Gastroesophageal sphincter (tissue), 4 donors: Measurements from ENCODE around the gene TNNI3K. TPM values are rescaled to one million over a fixed set of nuclear protein-coding genes. Genes with fewer than 3 reads are reported as not detected.

Experiments
- ATAC-seq: fragments of 150-250 bp; one replicate; pipeline ENCODE4 v1.9.1; 2016; ENCODE audit warnings: mild to moderate bottlenecking, moderate library complexity
- H3K27ac ChIP-seq, 4 donors: fragments of 200-600 bp; sonication (generic) in 3 of 4; 1 replicate in 3 of 4; 2 replicates in 1 of 4; pipeline ENCODE4 v1.5.1; 2016 to 2019
- H3K27me3 ChIP-seq: fragments of 200-600 bp; sonication (generic); one replicate; pipeline ENCODE4 v1.5.1; 2019
- H3K36me3 ChIP-seq, 2 donors: fragments of 200-600 bp; sonication (generic); one replicate each; pipeline ENCODE4 v1.5.1; 2019; ENCODE audit warnings: control low read depth in 1 of 2
- H3K4me1 ChIP-seq, 3 donors: fragments of 200-600 bp; sonication (generic); 1 replicate in 2 of 3; 2 replicates in 1 of 3; pipeline ENCODE4 v1.5.1; 2016 to 2019; ENCODE audit warnings: control low read depth in 2 of 3
- H3K4me3 ChIP-seq, 2 donors: fragments of 200-600 bp; sonication (generic); one replicate each; pipeline ENCODE4 v1.5.1; 2019; ENCODE audit warnings: mild to moderate bottlenecking in 1 of 2, moderate library complexity in 1 of 2
- H3K9me3 ChIP-seq, 3 donors: fragments of 200-600 bp; sonication (generic); one replicate each; pipeline ENCODE4 v1.5.1; 2017 to 2019; ENCODE audit warnings: control low read depth in 2 of 3
- EP300 ChIP-seq: sonication (generic); formaldehyde crosslinking; IDR thresholded peaks from one replicate; pipeline ENCODE4 v1.6.1; 2017; ENCODE audit warnings: antibody characterized with exemption, mild to moderate bottlenecking
- POLR2A ChIP-seq, 2 donors: fragments of 450-650 bp; IDR thresholded peaks; one replicate each; pipeline ENCODE4 v1.6.1; 2017; ENCODE audit warnings: antibody characterized with exemption in 2 of 2, mild to moderate bottlenecking in 2 of 2, moderate library complexity in 1 of 2
- POLR2AphosphoS5 ChIP-seq: sonication (generic); formaldehyde crosslinking; IDR thresholded peaks from one replicate; pipeline ENCODE4 v1.6.1; 2017; ENCODE audit warnings: antibody characterized with exemption
- WGBS, 2 donors: methylation state at CpG; one replicate each; pipeline ENCODE4 v1.1.5; 2018; ENCODE audit warnings: low coverage in 1 of 2; 5-methylcytosine and 5-hydroxymethylcytosine counted together
- total RNA-seq, 4 donors: library from RNA; depleted of rRNA; stranded (reverse); fragments of >200 nt; gene quantifications; one replicate each; pipeline ENCODE4 v1.1.0, GENCODE V29; 2016
- TF ChIP-seq, protein P1 (sequence below), 4 experiments: fragments of 200-600 bp in 2 of 4; fragments of 450-650 bp in 2 of 4; sonication (generic) in 1 of 4; IDR thresholded peaks; one replicate each; pipeline ENCODE4 v1.5.1; 2017 to 2019; ENCODE audit warnings: antibody characterized with exemption in 4 of 4, mild to moderate bottlenecking in 2 of 4, moderate library complexity in 2 of 4

The TNNI3K gene
- total RNA-seq, 4 donors from 2014 or later: 0.32 to 3.9 (median 2.9) TPM

DNA sequence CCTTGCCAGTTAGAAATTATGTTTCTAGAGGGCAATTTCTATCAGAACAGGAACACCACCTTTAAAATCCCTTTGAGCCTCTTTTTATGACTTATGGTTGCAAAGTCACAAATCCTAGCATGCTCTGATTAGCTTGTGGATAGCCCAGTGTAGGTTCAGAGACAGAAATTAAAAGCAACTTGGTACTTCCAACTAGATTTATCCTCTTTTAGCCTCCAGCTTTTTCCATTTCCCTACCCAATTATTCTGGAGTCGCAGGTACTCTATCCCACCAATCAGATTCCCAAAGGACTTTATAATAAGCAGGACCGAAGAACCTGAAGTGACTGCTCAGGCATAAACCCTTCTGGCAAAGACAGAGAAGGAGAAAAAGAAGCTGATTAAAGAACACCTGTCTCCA, 310.6 kb downstream of the TNNI3K start:
- no peak for TF ChIP-seq EP300
- no peak for TF ChIP-seq POLR2AphosphoS5
- no peak for TF ChIP-seq POLR2A (IDR thresholded peaks at IDR 0.05)
- TF ChIP-seq, protein P1, sequence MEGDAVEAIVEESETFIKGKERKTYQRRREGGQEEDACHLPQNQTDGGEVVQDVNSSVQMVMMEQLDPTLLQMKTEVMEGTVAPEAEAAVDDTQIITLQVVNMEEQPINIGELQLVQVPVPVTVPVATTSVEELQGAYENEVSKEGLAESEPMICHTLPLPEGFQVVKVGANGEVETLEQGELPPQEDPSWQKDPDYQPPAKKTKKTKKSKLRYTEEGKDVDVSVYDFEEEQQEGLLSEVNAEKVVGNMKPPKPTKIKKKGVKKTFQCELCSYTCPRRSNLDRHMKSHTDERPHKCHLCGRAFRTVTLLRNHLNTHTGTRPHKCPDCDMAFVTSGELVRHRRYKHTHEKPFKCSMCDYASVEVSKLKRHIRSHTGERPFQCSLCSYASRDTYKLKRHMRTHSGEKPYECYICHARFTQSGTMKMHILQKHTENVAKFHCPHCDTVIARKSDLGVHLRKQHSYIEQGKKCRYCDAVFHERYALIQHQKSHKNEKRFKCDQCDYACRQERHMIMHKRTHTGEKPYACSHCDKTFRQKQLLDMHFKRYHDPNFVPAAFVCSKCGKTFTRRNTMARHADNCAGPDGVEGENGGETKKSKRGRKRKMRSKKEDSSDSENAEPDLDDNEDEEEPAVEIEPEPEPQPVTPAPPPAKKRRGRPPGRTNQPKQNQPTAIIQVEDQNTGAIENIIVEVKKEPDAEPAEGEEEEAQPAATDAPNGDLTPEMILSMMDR (IDR thresholded peaks at IDR 0.05): no peak
- Histone ChIP-seq H3K27ac (no peak overlapping the region), H3K4me1 (no peaks in the 10 kb centered on the region), H3K4me3 (no peak overlapping the region), H3K36me3 (no peaks in the 10 kb centered on the region), H3K9me3 (no peaks in the 10 kb centered on the region), H3K27me3 (no peaks in the 10 kb centered on the region)
- no peak for ATAC-seq
- WGBS, 2 donors: 95 to 100% methylated on average over 2 of the region's 2 CpGs

DNA sequence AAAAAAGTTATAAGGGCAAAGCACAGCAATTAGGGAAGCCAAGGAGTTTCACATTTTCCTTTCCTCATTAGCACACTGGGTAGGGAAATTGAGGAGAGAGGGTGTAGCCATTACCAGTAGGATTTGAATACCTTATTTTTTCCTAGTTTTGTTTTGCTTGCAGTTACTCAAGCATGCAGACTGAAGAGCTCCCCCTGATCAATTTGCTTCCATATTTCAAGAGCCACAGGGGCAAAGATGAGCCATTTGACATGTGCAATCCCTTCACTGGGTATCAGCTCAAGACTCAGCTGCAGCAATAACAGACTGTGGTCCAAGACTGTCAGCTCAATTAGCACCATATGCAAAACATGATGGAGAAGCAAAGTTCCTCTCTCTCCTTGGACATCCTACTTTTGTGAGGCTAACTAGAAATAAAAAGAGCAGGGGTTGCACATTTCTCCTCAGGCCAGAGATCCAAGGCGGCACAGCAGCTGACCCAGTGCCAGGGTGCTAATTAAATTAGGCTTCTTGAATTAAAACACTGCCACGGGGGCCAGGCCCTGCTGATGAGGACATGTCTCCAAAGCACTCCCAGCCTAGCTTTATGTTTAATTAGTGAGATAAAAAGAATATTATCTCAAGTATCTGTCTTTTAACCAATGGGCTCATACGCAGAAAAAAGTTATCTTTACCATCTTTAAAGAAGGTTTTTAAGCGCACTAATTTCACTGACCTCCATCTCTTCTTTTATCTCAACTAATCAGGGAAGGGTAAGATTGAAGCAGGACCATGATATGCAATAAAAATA, 314.0 kb downstream of the TNNI3K start:
- H3K9me3 ChIP-seq: no peaks in the 10 kb centered on the region
- TF ChIP-seq POLR2A (IDR thresholded peaks at IDR 0.05) (no peak), POLR2AphosphoS5 (no peak), EP300 (no peak)
- TF ChIP-seq, protein P1 (IDR thresholded peaks at IDR 0.05): no peak

DNA sequence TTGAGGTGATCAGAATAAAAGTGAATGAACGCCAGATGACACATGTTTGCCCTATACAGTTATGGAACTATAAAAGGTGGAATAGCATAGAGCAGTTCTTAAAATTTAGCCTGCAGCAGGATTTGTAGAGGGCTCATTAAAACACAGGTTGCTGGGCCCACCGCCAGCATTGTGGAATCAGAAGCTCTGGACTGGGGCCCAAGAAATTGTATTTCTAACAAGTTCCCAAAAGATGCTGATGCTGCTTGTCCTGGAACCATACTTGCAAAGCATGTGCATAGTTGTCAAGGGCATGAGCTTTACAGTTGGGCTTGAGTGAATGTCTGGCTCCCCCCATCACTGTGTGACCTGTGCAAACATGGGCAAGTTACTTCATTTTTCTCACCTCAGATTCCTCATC, 314.7 kb downstream of the TNNI3K start:
- H3K9me3 ChIP-seq: no peaks in the 10 kb centered on the region
- WGBS, 2 donors: 80 to 89% methylated on average over 1 to 2 of the region's 2 CpGs
- TF ChIP-seq POLR2A (IDR thresholded peaks at IDR 0.05) (no peak), POLR2AphosphoS5 (no peak), EP300 (no peak)
- TF ChIP-seq, protein P1 (IDR thresholded peaks at IDR 0.05): no peak
- ATAC-seq: no peak
- no peak overlapping the region for H3K4me3 ChIP-seq
- H3K27ac ChIP-seq: no peak overlapping the region
- no peaks in the 10 kb centered on the region for H3K4me1 ChIP-seq
- H3K36me3 ChIP-seq: no peaks in the 10 kb centered on the region
- H3K27me3 ChIP-seq: no peaks in the 10 kb centered on the region

More for the DNA sequence above, 314.0 kb downstream of the TNNI3K start:
- Histone ChIP-seq H3K36me3 (no peaks in the 10 kb centered on the region), H3K27me3 (no peaks in the 10 kb centered on the region), H3K27ac (no peak overlapping the region), H3K4me3 (no peak overlapping the region), H3K4me1 (no peaks in the 10 kb centered on the region)
- ATAC-seq: no peak
- WGBS, 2 donors: 66 to 86% methylated on average over 1 to 4 of the region's 4 CpGs

DNA sequence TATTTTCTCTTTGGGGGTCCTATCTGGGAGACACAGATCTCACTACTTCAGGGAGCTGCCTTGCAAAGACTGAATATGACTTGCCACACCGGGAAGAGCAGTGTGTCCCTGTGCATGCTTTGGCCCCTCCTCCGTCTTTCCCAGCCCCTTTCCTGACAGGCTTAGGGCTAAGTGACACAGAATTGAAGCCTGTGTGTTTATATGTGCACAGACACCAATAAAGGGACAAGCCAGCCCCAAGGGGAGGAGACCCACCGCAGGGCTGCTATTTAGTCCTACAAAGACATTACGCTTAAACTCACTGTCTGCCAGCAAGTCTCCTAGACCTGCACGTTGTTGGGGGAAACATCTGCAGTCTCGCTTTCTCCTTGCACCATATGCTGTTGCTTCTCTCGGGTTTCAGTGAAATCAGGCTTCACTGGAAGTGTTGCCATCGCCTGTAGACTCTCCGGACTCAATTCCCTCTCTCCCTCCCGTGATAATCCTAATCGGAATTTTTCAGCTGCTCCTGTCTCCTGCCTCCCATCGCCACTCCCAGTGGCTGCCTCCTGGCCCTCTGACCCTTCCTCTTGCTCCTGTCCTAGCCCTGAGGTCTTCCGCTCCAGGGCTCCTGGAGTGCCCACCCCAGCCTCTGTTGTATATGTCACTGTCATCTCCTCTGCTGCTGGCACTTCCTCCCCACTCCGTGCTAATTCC, 335.8 kb downstream of the TNNI3K start:
- WGBS, 2 donors: 8 to 32% methylated on average over 4 to 14 of the region's 14 CpGs
- H3K9me3 ChIP-seq: no peaks in the 10 kb centered on the region
- no peak for ATAC-seq

More for the DNA sequence above, 335.8 kb downstream of the TNNI3K start:
- Histone ChIP-seq H3K27ac (no peak overlapping the region), H3K27me3 (peaks cover 5% of the 10 kb centered on the region), H3K4me1 (no peaks in the 10 kb centered on the region), H3K36me3 (no peaks in the 10 kb centered on the region), H3K4me3 (no peak overlapping the region)
- TF ChIP-seq POLR2A (IDR thresholded peaks at IDR 0.05): no peak
- TF ChIP-seq, protein P1 (IDR thresholded peaks at IDR 0.05): no peak
- TF ChIP-seq POLR2AphosphoS5: no peak
- TF ChIP-seq EP300: no peak
